ENCODE measurements around the gene MYOD1. TPM values are rescaled to one million over a fixed set of nuclear protein-coding genes. Genes with fewer than 3 reads are reported as not detected.

MYOD1 gene
- total RNA-seq, 1 donor from 2014 or later, result not detected

DNA sequence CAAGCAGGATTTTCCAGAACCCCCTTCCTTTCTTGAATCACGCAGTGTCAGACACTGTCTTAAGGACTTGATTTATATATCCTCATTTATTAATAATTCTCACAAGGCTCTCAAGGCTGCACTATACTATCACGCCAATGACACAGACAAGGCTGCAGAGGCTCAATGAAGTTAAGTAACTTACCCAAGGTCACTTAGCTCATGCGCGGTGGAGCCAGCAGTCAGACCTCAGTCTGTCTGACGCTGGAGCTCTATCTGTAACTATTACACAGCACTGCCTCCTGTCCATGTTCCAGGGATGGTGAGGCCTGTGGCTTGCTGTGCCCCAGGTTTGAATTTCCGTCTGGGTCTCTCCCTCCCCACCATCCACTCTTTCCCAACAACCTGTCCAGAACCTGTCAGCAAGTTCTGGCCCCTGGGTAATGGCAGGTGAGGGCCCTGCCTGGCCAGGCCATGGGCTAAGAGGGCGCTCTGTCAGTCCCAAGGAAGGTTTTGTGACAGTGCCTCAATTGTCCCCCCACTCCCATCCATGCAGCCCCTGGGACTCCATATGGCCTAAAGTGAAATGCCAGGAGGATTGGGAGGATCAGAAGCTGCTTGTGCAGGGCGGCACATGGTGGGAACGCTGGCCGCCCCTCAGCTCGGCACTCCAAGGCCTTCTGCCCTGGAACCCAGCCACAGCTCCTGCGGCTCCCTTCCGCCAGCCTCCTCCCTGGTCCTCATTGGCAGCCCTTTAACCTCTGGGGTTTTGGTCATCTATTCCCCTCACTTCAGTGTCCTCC, 23.8 kb downstream of the MYOD1 start:
- H3K27ac Mint-ChIP-seq, result no peak overlapping the region
- ChIA-PET CTCF (no interaction called here), POLR2A (no interaction called here)
- TF ChIP-seq, protein P1, sequence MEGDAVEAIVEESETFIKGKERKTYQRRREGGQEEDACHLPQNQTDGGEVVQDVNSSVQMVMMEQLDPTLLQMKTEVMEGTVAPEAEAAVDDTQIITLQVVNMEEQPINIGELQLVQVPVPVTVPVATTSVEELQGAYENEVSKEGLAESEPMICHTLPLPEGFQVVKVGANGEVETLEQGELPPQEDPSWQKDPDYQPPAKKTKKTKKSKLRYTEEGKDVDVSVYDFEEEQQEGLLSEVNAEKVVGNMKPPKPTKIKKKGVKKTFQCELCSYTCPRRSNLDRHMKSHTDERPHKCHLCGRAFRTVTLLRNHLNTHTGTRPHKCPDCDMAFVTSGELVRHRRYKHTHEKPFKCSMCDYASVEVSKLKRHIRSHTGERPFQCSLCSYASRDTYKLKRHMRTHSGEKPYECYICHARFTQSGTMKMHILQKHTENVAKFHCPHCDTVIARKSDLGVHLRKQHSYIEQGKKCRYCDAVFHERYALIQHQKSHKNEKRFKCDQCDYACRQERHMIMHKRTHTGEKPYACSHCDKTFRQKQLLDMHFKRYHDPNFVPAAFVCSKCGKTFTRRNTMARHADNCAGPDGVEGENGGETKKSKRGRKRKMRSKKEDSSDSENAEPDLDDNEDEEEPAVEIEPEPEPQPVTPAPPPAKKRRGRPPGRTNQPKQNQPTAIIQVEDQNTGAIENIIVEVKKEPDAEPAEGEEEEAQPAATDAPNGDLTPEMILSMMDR (IDR thresholded peaks at IDR 0.05), result no peak
- peaks cover 19% of the 10 kb centered on the region for H3K27me3 Mint-ChIP-seq
- intact Hi-C loops (cut with micrococcal nuclease), result no loop called here
- H3K9me3 Mint-ChIP-seq, result no peaks in the 10 kb centered on the region
- DNase-seq, result no peak
- no peaks in the 10 kb centered on the region for H3K4me1 Mint-ChIP-seq
- no peaks in the 10 kb centered on the region for H3K36me3 Mint-ChIP-seq (ENCODE audit: low read depth)
- H3K4me3 Mint-ChIP-seq, result no peak overlapping the region
- no peak for ATAC-seq (ENCODE audit: low read depth)

DNA sequence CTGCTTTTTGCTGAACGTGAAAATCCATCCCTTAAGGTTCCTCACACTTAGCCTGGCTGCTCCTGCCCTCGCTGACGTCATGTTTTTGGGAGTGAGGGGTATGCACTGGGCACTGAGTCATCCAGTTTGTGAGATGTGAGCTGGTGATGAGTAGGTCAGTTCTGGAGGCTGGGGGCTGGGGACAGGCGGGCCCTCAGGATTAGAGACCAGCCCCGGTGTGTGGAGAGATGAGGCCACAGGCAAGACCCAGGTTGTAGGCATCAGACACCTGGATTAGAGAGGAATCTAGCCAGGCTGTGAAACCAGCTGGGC, 24.4 kb downstream of the MYOD1 start:
- no peak for ATAC-seq (ENCODE audit: low read depth)
- CTCF ChIA-PET, result no interaction called here
- DNase-seq, result no peak

DNA sequence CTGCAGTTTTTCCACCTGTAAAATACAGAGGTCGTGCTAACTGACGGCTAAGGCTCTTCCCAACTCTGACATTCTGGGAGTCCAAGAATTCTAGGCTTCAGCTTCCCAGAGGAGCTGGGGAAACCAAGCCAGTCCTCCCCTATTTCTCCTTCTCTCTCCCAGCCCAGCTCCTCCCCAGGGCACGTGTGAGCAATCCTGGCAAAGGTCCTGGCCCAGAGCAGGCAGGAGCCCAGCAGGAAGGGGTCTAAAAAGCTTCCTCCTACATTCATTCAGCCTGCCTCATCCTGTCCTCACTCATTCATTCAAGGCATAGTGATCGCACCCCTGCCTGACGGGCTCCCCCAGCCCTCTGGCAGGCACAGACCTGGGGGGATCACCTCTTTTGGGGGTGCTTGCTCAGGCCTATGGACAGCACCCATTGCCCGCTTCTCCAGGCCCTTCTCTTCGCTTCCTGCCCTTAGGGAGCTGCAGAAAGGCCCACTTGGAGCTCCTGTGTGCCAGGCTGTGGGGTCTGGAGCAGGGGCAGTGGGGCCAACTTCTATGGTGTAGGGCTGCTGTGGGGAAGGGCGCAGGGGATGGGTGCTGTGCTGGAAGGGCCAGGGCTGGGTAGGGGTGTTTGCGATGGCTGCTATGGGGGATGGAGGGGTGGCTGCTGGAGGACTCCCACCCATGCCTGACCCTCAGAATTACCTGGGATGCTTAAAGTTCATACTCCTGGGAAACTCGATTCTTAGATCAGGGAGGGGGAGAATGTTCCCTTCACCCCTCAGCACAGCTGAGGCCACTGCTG, 25.0 kb downstream of the MYOD1 start:
- Mint-ChIP-seq H3K4me3 (no peak overlapping the region), H3K27me3 (peaks cover 19% of the 10 kb centered on the region), H3K4me1 (no peaks in the 10 kb centered on the region), H3K9me3 (no peaks in the 10 kb centered on the region), H3K36me3 (ENCODE audit: low read depth) (no peaks in the 10 kb centered on the region), H3K27ac (no peak overlapping the region)
- TF ChIP-seq, protein P1 (IDR thresholded peaks at IDR 0.05), result no peak
- intact Hi-C loops (cut with micrococcal nuclease), result no loop called here
- POLR2A ChIA-PET, result no interaction called here
- ATAC-seq (ENCODE audit: low read depth), result no peak
- DNase-seq, result no peak
- CTCF ChIA-PET, result no interaction called here

More for the DNA sequence above, 24.4 kb downstream of the MYOD1 start:
- Mint-ChIP-seq H3K27me3 (peaks cover 19% of the 10 kb centered on the region), H3K4me3 (no peak overlapping the region), H3K27ac (no peak overlapping the region), H3K36me3 (ENCODE audit: low read depth) (no peaks in the 10 kb centered on the region), H3K9me3 (no peaks in the 10 kb centered on the region), H3K4me1 (no peaks in the 10 kb centered on the region)
- POLR2A ChIA-PET, result no interaction called here
- TF ChIP-seq, protein P1 (IDR thresholded peaks at IDR 0.05), result no peak
- intact Hi-C loops (cut with micrococcal nuclease), result no loop called here

DNA sequence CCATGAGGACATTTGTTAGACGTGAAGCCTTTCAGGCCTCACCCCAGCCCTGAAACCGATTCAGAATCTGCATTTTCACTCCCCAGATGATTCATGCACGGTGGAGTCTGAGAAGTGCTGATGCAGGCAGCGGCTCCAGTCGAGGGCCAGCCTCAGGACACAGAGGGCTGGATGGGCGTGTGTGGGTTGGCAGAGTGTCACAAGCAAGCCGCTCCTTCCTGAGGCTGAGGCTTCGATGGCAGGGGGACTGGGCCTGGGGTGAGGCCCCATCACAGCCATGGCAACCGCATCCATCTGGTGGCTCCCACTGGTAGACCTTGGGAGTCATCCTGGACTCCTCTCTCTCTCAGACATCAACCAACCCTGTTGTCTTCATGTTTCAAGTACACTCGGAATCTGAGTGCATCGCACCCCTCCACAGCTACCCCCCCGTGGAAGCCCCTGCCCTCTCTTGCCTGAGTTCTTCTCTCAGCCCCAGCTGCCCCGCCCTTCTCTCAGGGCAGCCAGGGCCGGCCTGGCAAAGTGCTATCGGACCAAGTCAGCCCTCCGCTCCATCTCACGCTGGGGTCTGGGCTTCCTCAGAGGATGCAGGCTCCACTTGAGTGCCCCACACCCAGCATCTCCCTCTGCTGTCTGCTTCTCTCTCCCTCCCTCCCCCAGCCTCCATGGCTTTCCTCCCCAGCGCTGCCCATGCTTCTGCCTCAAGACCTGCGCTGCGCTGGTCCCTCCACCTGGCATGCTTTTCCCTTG, 25.8 kb downstream of the MYOD1 start:
- Mint-ChIP-seq H3K27ac (no peak overlapping the region), H3K9me3 (no peaks in the 10 kb centered on the region), H3K36me3 (ENCODE audit: low read depth) (no peaks in the 10 kb centered on the region), H3K27me3 (peaks cover 17% of the 10 kb centered on the region), H3K4me3 (no peak overlapping the region), H3K4me1 (no peaks in the 10 kb centered on the region)
- DNase-seq (no peak), ATAC-seq (ENCODE audit: low read depth) (no peak)
- TF ChIP-seq, protein P1 (IDR thresholded peaks at IDR 0.05), result no peak
- intact Hi-C loops (cut with micrococcal nuclease), result no loop called here
- CTCF ChIA-PET, result no interaction called here
- POLR2A ChIA-PET, result no interaction called here

DNA sequence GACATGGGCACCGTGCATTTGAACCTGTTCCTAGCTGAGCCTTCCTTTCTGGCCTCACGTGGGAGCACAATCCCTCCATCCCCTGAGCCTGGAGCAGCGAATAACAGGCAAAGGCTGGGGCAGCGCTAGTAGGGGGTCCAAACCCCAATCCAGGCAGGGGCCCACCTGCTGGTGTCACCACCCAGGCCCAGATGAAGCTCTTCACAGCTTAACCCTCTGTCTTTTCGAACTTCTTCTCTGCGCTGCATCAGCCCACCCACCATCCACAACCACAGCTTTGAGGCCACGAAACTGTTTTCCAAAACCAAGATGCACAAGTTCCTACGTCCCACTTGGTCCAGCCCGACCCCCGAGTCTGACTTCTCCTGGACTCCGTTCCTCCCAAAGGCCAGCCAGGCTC, 26.7 kb downstream of the MYOD1 start:
- CTCF ChIA-PET, result no interaction called here
- intact Hi-C loops (cut with micrococcal nuclease), result no loop called here
- Mint-ChIP-seq H3K27ac (no peak overlapping the region), H3K27me3 (peaks cover 14% of the 10 kb centered on the region), H3K36me3 (ENCODE audit: low read depth) (no peaks in the 10 kb centered on the region), H3K4me3 (no peak overlapping the region), H3K9me3 (no peaks in the 10 kb centered on the region), H3K4me1 (no peaks in the 10 kb centered on the region)
- TF ChIP-seq, protein P1 (IDR thresholded peaks at IDR 0.05), result no peak
- no peak for DNase-seq
- ATAC-seq (ENCODE audit: low read depth), result no peak
- POLR2A ChIA-PET, result no interaction called here

Measured in activated B cell treated with CpG ODN at 0.5 μM for 24 hours (primary cell).